Measurements from ENCODE around the gene GALNTL6.

The GALNTL6 gene

GRCh38 chr4:172653676-172654075, 840.5 kb downstream of the GALNTL6 start:
- no peak overlapping the region for H3K4me3 ChIP-seq (ENCODE audit: control insufficient read depth, low read depth, low read length)
- DNase-seq (ENCODE audit: low read depth): no peak
- no peak for TF ChIP-seq CTCF (conservative IDR thresholded peaks at IDR 0.05; ENCODE audit: control insufficient read depth, insufficient read depth, low read depth, low read length)

GRCh38 chr4:172654457-172654856, 841.3 kb downstream of the GALNTL6 start:
- H3K4me3 ChIP-seq (ENCODE audit: control insufficient read depth, low read depth, low read length): no peak overlapping the region
- TF ChIP-seq CTCF (conservative IDR thresholded peaks at IDR 0.05; ENCODE audit: control insufficient read depth, insufficient read depth, low read depth, low read length): no peak
- DNase-seq (ENCODE audit: low read depth): no peak

DNA sequence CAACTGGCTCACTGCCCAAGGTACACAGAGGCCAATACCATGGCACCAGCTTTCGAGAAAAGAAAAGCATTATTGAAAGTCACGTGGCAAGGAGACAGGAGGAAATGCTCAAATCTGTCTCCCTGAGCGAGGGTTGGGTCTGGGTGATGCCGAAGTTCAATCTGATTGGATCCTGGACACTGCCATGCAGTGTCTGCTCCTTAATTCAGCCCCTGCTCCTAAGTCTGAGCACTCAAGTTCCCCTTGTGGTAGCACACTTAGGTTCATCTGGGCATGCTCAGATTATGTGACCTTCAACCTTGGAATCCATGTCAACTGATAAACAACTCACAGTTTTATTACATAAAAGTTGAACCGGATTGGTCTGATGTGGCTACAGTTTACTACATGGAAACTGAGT, 842.9 kb downstream of the GALNTL6 start:
- H3K4me3 ChIP-seq (ENCODE audit: control insufficient read depth, low read depth, low read length): no peak overlapping the region
- DNase-seq (ENCODE audit: low read depth): no peak
- no peak for TF ChIP-seq CTCF (conservative IDR thresholded peaks at IDR 0.05; ENCODE audit: control insufficient read depth, insufficient read depth, low read depth, low read length)

DNA sequence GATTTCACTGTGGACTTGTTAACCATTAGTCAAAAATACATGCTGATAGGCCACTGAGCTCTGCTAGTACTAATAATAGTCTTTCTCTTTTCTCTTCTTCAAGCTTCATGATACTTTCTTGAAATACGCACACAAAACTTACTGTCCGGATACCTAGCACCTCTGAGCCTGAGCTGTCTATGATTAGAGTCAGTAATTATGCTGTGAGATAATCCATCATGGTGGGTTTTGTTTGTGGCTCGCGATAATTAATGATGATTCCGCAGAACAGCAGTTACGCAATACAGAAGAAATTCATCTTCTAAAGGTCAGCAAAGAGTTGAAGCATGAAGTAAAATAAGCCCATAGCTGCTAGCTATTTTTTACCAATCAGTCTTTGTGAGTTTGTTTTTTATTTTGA, 843.9 kb downstream of the GALNTL6 start:
- no peak for TF ChIP-seq CTCF (conservative IDR thresholded peaks at IDR 0.05; ENCODE audit: control insufficient read depth, insufficient read depth, low read depth, low read length)
- no peak for DNase-seq (ENCODE audit: low read depth)
- H3K4me3 ChIP-seq (ENCODE audit: control insufficient read depth, low read depth, low read length): no peak overlapping the region

DNA sequence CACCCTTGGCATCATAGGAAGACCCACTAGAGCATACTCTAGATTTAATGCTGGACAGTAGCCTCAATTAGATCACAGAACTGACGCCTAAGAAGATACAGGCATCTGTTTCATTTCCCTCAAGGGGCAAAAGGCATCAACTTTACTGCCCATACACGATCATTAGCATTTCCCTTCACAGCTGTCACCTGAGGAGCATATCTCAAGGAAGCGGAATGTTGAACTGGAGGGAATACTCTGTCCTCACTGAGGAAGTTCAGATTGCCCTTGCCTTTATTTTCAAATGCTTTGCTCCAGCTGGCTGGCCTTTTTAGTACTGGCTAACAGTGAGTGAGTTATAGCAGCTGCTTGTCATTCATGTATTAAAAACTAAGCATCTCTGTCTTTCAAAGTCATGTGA, 847.0 kb downstream of the GALNTL6 start:
- no peak for TF ChIP-seq CTCF (conservative IDR thresholded peaks at IDR 0.05; ENCODE audit: control insufficient read depth, insufficient read depth, low read depth, low read length)
- H3K4me3 ChIP-seq (ENCODE audit: control insufficient read depth, low read depth, low read length): no peak overlapping the region
- DNase-seq (ENCODE audit: low read depth): no peak

- DNase-seq (ENCODE audit: low read depth): no peak
- no peak for TF ChIP-seq CTCF (conservative IDR thresholded peaks at IDR 0.05; ENCODE audit: control insufficient read depth, insufficient read depth, low read depth, low read length)
These were observed 848.9 kb downstream of the GALNTL6 start for GRCh38 chr4:172662113-172662512.

GRCh38 chr4:172666711-172667368, 853.6 kb downstream of the GALNTL6 start:
- no peak overlapping the region for H3K4me3 ChIP-seq (ENCODE audit: control insufficient read depth, low read depth, low read length)
- no peak for TF ChIP-seq CTCF (conservative IDR thresholded peaks at IDR 0.05; ENCODE audit: control insufficient read depth, insufficient read depth, low read depth, low read length)
- no peak for DNase-seq (ENCODE audit: low read depth)

More at GRCh38 chr4:172662113-172662512, 848.9 kb downstream of the GALNTL6 start:
- H3K4me3 ChIP-seq (ENCODE audit: control insufficient read depth, low read depth, low read length): no peak overlapping the region
